HG03457 (cell line): ENCODE results near the gene SPECC1L.

Experiments
- ATAC-seq: cut with Tn5 transposase; IDR thresholded peaks from one replicate; pipeline ENCODE4 v1.9.1; 2021; ENCODE audit warnings: moderate number of reproducible peaks; ENCODE audit not compliant: unreplicated experiment

Gene SPECC1L

DNA sequence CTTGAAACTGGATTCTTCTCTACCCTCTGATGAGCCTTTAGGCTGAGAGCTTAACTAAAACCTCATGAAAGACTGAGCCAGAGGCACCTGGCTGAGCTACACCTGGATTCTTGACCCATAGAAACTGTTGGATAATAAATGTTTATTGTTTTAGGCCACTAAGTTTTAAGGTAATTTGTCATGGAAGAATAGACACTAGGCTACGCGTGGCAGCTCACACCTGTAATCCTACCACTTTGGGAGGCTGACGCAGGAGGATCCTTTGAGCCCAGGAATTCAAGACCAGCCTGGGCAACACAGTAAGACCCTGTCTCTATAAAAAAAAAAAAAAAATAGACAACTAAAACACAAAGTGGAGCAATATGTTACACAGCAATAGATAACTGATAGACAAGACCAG is 195.3 kb downstream of the SPECC1L start:
- ATAC-seq, result no peak

- no peak for ATAC-seq
Observed at GRCh38 chr22:24466716-24467328, 196.2 kb downstream of the SPECC1L start.

- no peak for ATAC-seq
Observed at GRCh38 chr22:24467340-24467739, 196.7 kb downstream of the SPECC1L start.
